ENCODE measurements around the gene CD164L2. TPM values are rescaled to one million over a fixed set of nuclear protein-coding genes. Genes with fewer than 3 reads are reported as not detected.
"Not testable (repeated sequence)": the region's sequence is repeated elsewhere in the genome, so short reads cannot be mapped to it uniquely, and the experiment has no call there.

The CD164L2 gene
- polyA plus RNA-seq, 3 donors: not detected

GRCh38 chr1:27391511-27392095 is 8.5 kb upstream of the CD164L2 start:
- Mint-ChIP-seq H3K4me1 (peaks cover 16% of the 10 kb centered on the region), H3K27ac (peak overlapping the region; percentile 65 to 91 (median 87)), H3K9me3 (peaks cover 0 to 5% (median 0%) of the 10 kb centered on the region in 7 donors), H3K27me3 (ENCODE audit: low read depth in 3 of 3) (peaks cover 23 to 24% (median 23%) of the 10 kb centered on the region in 3 donors), H3K36me3 (no peaks in the 10 kb centered on the region), H3K4me3 (peak overlapping the region; percentile 81 to 90)
- peak overlapping the region; percentile 72 for H3K4me2 ChIP-seq (replicated peaks; ENCODE audit: extremely low read depth, low read length, poor library complexity, severe bottlenecking)
- DNase-seq: peak; percentile 9 to 60 (median 30)
- peaks cover 0 to 19% of the 10 kb centered on the region in 2 donors for H3K27me3 ChIP-seq (ENCODE audit: control insufficient read depth in 2 of 2, insufficient read depth in 2 of 2, low read length in 2 of 2)
- WGBS (ENCODE audit: insufficient coverage): 8% methylated on average over 11 of the region's 13 CpGs
- peaks cover 16 to 18% of the 10 kb centered on the region in 2 donors for H3K4me1 ChIP-seq (ENCODE audit: control insufficient read depth in 1 of 2, insufficient read depth in 2 of 2, low read length in 2 of 2)
- TF ChIP-seq, protein P1, sequence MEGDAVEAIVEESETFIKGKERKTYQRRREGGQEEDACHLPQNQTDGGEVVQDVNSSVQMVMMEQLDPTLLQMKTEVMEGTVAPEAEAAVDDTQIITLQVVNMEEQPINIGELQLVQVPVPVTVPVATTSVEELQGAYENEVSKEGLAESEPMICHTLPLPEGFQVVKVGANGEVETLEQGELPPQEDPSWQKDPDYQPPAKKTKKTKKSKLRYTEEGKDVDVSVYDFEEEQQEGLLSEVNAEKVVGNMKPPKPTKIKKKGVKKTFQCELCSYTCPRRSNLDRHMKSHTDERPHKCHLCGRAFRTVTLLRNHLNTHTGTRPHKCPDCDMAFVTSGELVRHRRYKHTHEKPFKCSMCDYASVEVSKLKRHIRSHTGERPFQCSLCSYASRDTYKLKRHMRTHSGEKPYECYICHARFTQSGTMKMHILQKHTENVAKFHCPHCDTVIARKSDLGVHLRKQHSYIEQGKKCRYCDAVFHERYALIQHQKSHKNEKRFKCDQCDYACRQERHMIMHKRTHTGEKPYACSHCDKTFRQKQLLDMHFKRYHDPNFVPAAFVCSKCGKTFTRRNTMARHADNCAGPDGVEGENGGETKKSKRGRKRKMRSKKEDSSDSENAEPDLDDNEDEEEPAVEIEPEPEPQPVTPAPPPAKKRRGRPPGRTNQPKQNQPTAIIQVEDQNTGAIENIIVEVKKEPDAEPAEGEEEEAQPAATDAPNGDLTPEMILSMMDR (IDR thresholded peaks at IDR 0.05): no peak
- H3K4me3 ChIP-seq (replicated peaks in 1 of 3; ENCODE audit: low read depth in 2 of 3, low read length in 3 of 3): peak overlapping the region in 1 of 3 experiments; percentile 62
- H3K9ac ChIP-seq (ENCODE audit: insufficient read depth, low read length, poor library complexity, severe bottlenecking): no peak overlapping the region
- H3K27ac ChIP-seq (ENCODE audit: low read depth in 1 of 2, low read length in 2 of 2): no peak overlapping the region
- intact Hi-C loops (cut with micrococcal nuclease): loop anchor here in 1 of 2 donors (2.0 to 10.0 kb wide), 2 partner anchors 23 to 287 kb away; no protein-coding TSS in a partner anchor
- H3K36me3 ChIP-seq (replicated peaks in 1 of 2; ENCODE audit: control insufficient read depth in 1 of 2, insufficient read depth in 2 of 2, low read length in 2 of 2): no peaks in the 10 kb centered on the region
- H3K79me2 ChIP-seq (ENCODE audit: insufficient read depth, low read length): no peaks in the 10 kb centered on the region
- H2AFZ ChIP-seq (ENCODE audit: insufficient read depth, low read depth, low read length, poor library complexity, severe bottlenecking): peak overlapping the region; percentile 11
- no peaks in the 10 kb centered on the region for H3K9me3 ChIP-seq (replicated peaks in 1 of 2; ENCODE audit: control insufficient read depth in 1 of 2, insufficient read depth in 1 of 2, low read length in 2 of 2)
- no peaks in the 10 kb centered on the region for H4K20me1 ChIP-seq (ENCODE audit: insufficient read depth, low read length)

DNA sequence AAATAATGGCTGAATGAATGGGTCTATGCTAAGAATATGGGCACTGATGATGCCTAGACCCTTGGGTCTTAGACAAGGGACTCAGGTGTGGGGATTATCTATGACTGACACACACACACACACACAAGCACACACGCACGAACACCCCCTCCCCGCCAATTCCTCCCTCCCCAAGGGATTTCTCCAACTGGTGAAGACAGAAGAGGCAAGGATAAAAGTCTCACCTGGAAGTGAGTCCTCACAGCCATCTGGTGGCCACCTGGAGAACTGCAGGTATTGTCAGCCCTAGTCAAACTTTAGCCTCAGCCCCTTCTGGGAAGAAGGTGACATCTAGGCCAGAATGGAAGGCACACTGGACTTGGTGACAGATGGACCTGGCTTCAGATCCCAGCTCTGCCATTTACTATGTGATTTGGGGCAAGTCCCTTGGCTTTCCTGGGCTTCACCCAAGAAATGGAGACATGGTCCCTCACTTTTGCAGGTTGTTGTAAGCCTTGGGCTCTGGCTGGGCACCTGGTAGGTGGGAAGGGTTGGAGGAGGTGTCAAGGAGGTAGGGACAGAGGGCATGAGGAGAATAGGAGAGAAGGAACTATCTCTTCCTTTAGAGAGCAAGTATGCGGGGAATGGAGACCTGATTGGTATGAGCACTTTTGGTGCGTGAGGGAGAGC is 5.3 kb upstream of the CD164L2 start:
- H3K9me3 Mint-ChIP-seq: peaks cover 0 to 5% (median 0%) of the 10 kb centered on the region in 7 donors
- Histone ChIP-seq H2AFZ (ENCODE audit: insufficient read depth, low read depth, low read length, poor library complexity, severe bottlenecking) (no peak overlapping the region), H3K27ac (ENCODE audit: low read depth in 1 of 2, low read length in 2 of 2) (no peak overlapping the region), H3K4me1 (ENCODE audit: control insufficient read depth in 1 of 2, insufficient read depth in 2 of 2, low read length in 2 of 2) (peaks cover 16 to 21% of the 10 kb centered on the region in 2 donors), H4K20me1 (ENCODE audit: insufficient read depth, low read length) (no peaks in the 10 kb centered on the region), H3K9me3 (replicated peaks in 1 of 2; ENCODE audit: control insufficient read depth in 1 of 2, insufficient read depth in 1 of 2, low read length in 2 of 2) (no peaks in the 10 kb centered on the region), H3K4me3 (replicated peaks in 1 of 3; ENCODE audit: low read depth in 2 of 3, low read length in 3 of 3) (no peak overlapping the region), H3K27me3 (ENCODE audit: control insufficient read depth in 2 of 2, insufficient read depth in 2 of 2, low read length in 2 of 2) (peaks cover 0 to 23% of the 10 kb centered on the region in 2 donors), H3K4me2 (replicated peaks; ENCODE audit: extremely low read depth, low read length, poor library complexity, severe bottlenecking) (no peak overlapping the region), H3K79me2 (ENCODE audit: insufficient read depth, low read length) (no peaks in the 10 kb centered on the region), H3K36me3 (replicated peaks in 1 of 2; ENCODE audit: control insufficient read depth in 1 of 2, insufficient read depth in 2 of 2, low read length in 2 of 2) (no peaks in the 10 kb centered on the region), H3K9ac (ENCODE audit: insufficient read depth, low read length, poor library complexity, severe bottlenecking) (no peak overlapping the region)
- 100% methylated on average over 2 of the region's 5 CpGs for WGBS (ENCODE audit: insufficient coverage)
- TF ChIP-seq, protein P1 (IDR thresholded peaks at IDR 0.05): peak; percentile 90
- no peaks in the 10 kb centered on the region for H3K36me3 Mint-ChIP-seq
- no peak overlapping the region for H3K4me3 Mint-ChIP-seq
- H3K27me3 Mint-ChIP-seq (ENCODE audit: low read depth in 3 of 3): peaks cover 26 to 33% (median 29%) of the 10 kb centered on the region in 3 donors
- H3K4me1 Mint-ChIP-seq: peaks cover 16% of the 10 kb centered on the region
- intact Hi-C loops (cut with micrococcal nuclease): loop anchor here in 1 of 2 donors (2.0 kb wide), 1 partner anchor 22 kb away; the partner anchor contains the start of gene MAP3K6
- H3K27ac Mint-ChIP-seq: peak overlapping the region in 1 of 7 donors; percentile 10
- peak; percentile 30 to 61 (median 59) for DNase-seq

DNA sequence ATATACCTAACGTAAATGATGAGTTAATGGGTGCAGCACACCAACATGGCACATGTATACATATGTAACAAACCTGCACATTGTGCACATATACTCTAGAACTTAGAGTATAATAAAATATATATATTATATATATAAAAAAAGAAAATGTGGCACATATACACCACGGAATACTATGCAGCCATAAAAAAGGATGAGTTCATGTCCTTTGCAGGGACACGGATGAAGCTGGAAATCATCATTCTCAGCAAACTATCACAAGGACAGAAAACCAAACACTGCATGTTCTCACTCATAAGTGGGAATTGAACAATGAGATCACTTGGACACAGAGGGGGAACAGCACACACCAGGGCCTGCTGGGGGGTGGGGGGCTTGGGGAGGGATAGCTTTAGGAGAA is 1.7 kb upstream of the CD164L2 start:
- no CpG with 5 or more reads among the region's 3 CpGs for WGBS (ENCODE audit: insufficient coverage)
- H3K36me3 ChIP-seq (replicated peaks in 1 of 2; ENCODE audit: control insufficient read depth in 1 of 2, insufficient read depth in 2 of 2, low read length in 2 of 2); intact Hi-C loops (cut with micrococcal nuclease); H4K20me1 ChIP-seq (ENCODE audit: insufficient read depth, low read length); H3K4me2 ChIP-seq (replicated peaks; ENCODE audit: extremely low read depth, low read length, poor library complexity, severe bottlenecking); H3K79me2 ChIP-seq (ENCODE audit: insufficient read depth, low read length); H3K27ac Mint-ChIP-seq; H3K27ac ChIP-seq (ENCODE audit: low read depth in 1 of 2, low read length in 2 of 2); H3K36me3 Mint-ChIP-seq; H3K9me3 ChIP-seq (replicated peaks in 1 of 2; ENCODE audit: control insufficient read depth in 1 of 2, insufficient read depth in 1 of 2, low read length in 2 of 2); H3K9ac ChIP-seq (ENCODE audit: insufficient read depth, low read length, poor library complexity, severe bottlenecking); H3K4me3 Mint-ChIP-seq; H2AFZ ChIP-seq (ENCODE audit: insufficient read depth, low read depth, low read length, poor library complexity, severe bottlenecking); DNase-seq; H3K9me3 Mint-ChIP-seq; H3K4me1 Mint-ChIP-seq; H3K4me1 ChIP-seq (ENCODE audit: control insufficient read depth in 1 of 2, insufficient read depth in 2 of 2, low read length in 2 of 2); H3K27me3 ChIP-seq (ENCODE audit: control insufficient read depth in 2 of 2, insufficient read depth in 2 of 2, low read length in 2 of 2); H3K4me3 ChIP-seq (replicated peaks in 1 of 3; ENCODE audit: low read depth in 2 of 3, low read length in 3 of 3): not testable (repeated sequence)
- H3K27me3 Mint-ChIP-seq (ENCODE audit: low read depth in 3 of 3): peaks cover 16 to 23% (median 21%) of the 10 kb centered on the region in 3 donors

Data from CD14-positive monocyte (primary cell).